SK-N-SH (cell line): ENCODE measurements around the gene HLF. TPM values are rescaled to one million over a fixed set of nuclear protein-coding genes. Genes with fewer than 3 reads are reported as not detected.
A peak's percentile ranks its signal among the peaks of the same experiment; 100 is the strongest.

Experiments used
- CTCF ChIA-PET: fragments of 300-600, 350-600 bp; formaldehyde crosslinking; extraction: SDS; loops from one replicate; lab custom pipeline; 2021; lab: Yijun Ruan, JAX
- POLR2A ChIA-PET: fragments of 350-600 bp; sonication (Branson Sonifier 250); formaldehyde crosslinking; extraction: SDS; loops from one replicate; lab custom pipeline; 2020; ENCODE audit warnings: antibody characterized with exemption, inconsistent platforms; lab: Yijun Ruan, JAX
- DNase-seq: peaks from one replicate; pipeline ENCODE4 v3.0.0; 2012
- H2AFZ ChIP-seq: fragments of 200-600 bp; sonication (generic); 2 replicates; pipeline ENCODE4 v1.8.1; 2016; ENCODE audit warnings: antibody characterized with exemption, mild to moderate bottlenecking, low read depth
- H3F3A ChIP-seq: fragments of 200-600 bp; sonication (generic); replicated peaks from 2 replicates; pipeline ENCODE3; 2016; ENCODE audit warnings: antibody characterized with exemption, mild to moderate bottlenecking; ENCODE audit not compliant: insufficient read depth
- H3K27ac ChIP-seq, 2 experiments: fragments of 200-500 bp in 1 of 2; fragments of 200-600 bp in 1 of 2; sonication (Bioruptor generic) in 1 of 2; sonication (generic), shearing (Covaris generic) in 1 of 2; 2 replicates each; pipeline versions ENCODE4 v1.5.1 to v1.6.1; 2014 to 2016; ENCODE audit warnings: low read depth in 2 of 2, inconsistent platforms in 1 of 2, low read length in 1 of 2, mild to moderate bottlenecking in 1 of 2, mixed read lengths in 1 of 2
- H3K27me3 ChIP-seq: fragments of 200-600 bp; sonication (generic), shearing (Covaris generic); 2 replicates; pipeline ENCODE4 v1.6.1; 2016; ENCODE audit warnings: mixed run types; ENCODE audit not compliant: insufficient read depth
- H3K36me3 ChIP-seq, 2 experiments: fragments of 200-500 bp in 1 of 2; fragments of 200-600 bp in 1 of 2; sonication (Bioruptor generic) in 1 of 2; sonication (generic) in 1 of 2; replicated peaks in 1 of 2; 2 replicates each; pipeline versions ENCODE3 to v1.5.1; 2014 to 2016; ENCODE audit warnings: low read length in 1 of 2, mild to moderate bottlenecking in 1 of 2; ENCODE audit not compliant: insufficient read depth in 2 of 2, control insufficient read depth in 1 of 2
- H3K4me1 ChIP-seq, 2 experiments: fragments of 200-500 bp in 1 of 2; fragments of 200-600 bp in 1 of 2; sonication (Bioruptor generic) in 1 of 2; sonication (generic), shearing (Covaris generic) in 1 of 2; 2 replicates each; pipeline versions ENCODE4 v1.5.1 to v1.6.1; 2014 to 2016; ENCODE audit warnings: low read depth in 1 of 2, low read length in 1 of 2, mixed run types in 1 of 2; ENCODE audit not compliant: insufficient read depth in 2 of 2, control insufficient read depth in 1 of 2
- H3K4me2 ChIP-seq: fragments of 200-600 bp; sonication (generic), shearing (Covaris generic); 2 replicates; pipeline ENCODE4 v1.6.1; 2017; ENCODE audit warnings: mixed run types
- H3K4me3 ChIP-seq, 2 experiments: fragments of 200-500 bp in 1 of 2; fragments of 200-600 bp in 1 of 2; sonication (Bioruptor generic) in 1 of 2; sonication (generic), shearing (Covaris generic) in 1 of 2; 2 replicates each; pipeline versions ENCODE4 v1.5.1 to v1.8.1; 2014 to 2016; ENCODE audit warnings: low read depth in 2 of 2, inconsistent platforms in 1 of 2, low read length in 1 of 2, mild to moderate bottlenecking in 1 of 2, mixed read lengths in 1 of 2, moderate library complexity in 1 of 2
- H3K79me2 ChIP-seq: fragments of 200-600 bp; sonication (generic); 2 replicates; pipeline ENCODE4 v1.8.1; 2017; ENCODE audit warnings: mild to moderate bottlenecking; ENCODE audit not compliant: insufficient read depth
- H3K9ac ChIP-seq: fragments of 200-600 bp; sonication (generic); 2 replicates; pipeline ENCODE4 v1.6.1; 2017; ENCODE audit warnings: mixed run types
- H3K9me2 ChIP-seq: fragments of 200-600 bp; sonication (generic); 2 replicates; pipeline ENCODE4 v1.6.1; 2017; ENCODE audit warnings: mixed run types
- H3K9me3 ChIP-seq: fragments of 200-600 bp; sonication (generic); 2 replicates; pipeline ENCODE4 v1.6.1; 2017; ENCODE audit warnings: mixed run types, mild to moderate bottlenecking, moderate library complexity
- H4K20me1 ChIP-seq: fragments of 200-600 bp; sonication (generic); 2 replicates; pipeline ENCODE4 v1.6.1; 2017; ENCODE audit warnings: mild to moderate bottlenecking, mixed run types; ENCODE audit not compliant: insufficient read depth
- CHD2 ChIP-seq: fragments of 150-350 bp; IDR thresholded peaks from 2 replicates; pipeline ENCODE4 v1.6.1; 2018; ENCODE audit warnings: low read length; ENCODE audit not compliant: partially characterized antibody
- FOXJ3 ChIP-seq: sonication (generic); formaldehyde crosslinking; IDR thresholded peaks from 2 replicates; pipeline ENCODE4 v1.5.1; 2020; ENCODE audit warnings: mild to moderate bottlenecking, missing genetic modification reagents
- MXI1 ChIP-seq: IDR thresholded peaks from 2 replicates; pipeline ENCODE4 v1.6.1; 2012; ENCODE audit warnings: mild to moderate bottlenecking, low read depth, low read length, improper control_type of control experiment
- NRF1 ChIP-seq: IDR thresholded peaks from 2 replicates; pipeline ENCODE4 v1.6.1; 2012; ENCODE audit warnings: low read depth, mild to moderate bottlenecking, low read length
- RAD21 ChIP-seq: IDR thresholded peaks from 2 replicates; pipeline ENCODE4 v1.6.1; 2012; ENCODE audit warnings: mild to moderate bottlenecking, low read length
- RFX5 ChIP-seq: IDR thresholded peaks from 2 replicates; pipeline ENCODE4 v1.6.1; 2012; ENCODE audit warnings: mild to moderate bottlenecking, improper control_type of control experiment, low read length
- RXRA ChIP-seq: IDR thresholded peaks from 2 replicates; pipeline ENCODE4 v1.4.0; 2012; ENCODE audit warnings: low read depth, mild to moderate bottlenecking, borderline replicate concordance
- SIN3A ChIP-seq: IDR thresholded peaks from 2 replicates; pipeline ENCODE4 v1.6.1; 2012; ENCODE audit warnings: low read depth, mild to moderate bottlenecking, low read length, moderate library complexity, borderline replicate concordance
- SMC3 ChIP-seq: IDR thresholded peaks from 2 replicates; pipeline ENCODE4 v1.6.1; 2012; ENCODE audit warnings: low read depth, low read length, improper control_type of control experiment
- WGBS: methylation state at CpG from one replicate; pipeline ENCODE4 v1.1.6; 2017; ENCODE audit warnings: low lambda C conversion rate; 5-methylcytosine and 5-hydroxymethylcytosine counted together
- polyA plus RNA-seq, 3 experiments: library from polyadenylated mRNA; depleted of rRNA; stranded (reverse); fragments of >200 nt; gene quantifications; 2 replicates each; pipeline ENCODE4 v1.2.3, GENCODE V29; 2012
- TF ChIP-seq, protein P1 (sequence below): fragments of 200-600 bp; sonication (generic); IDR thresholded peaks from 2 replicates; pipeline ENCODE4 v1.6.1; 2017; ENCODE audit warnings: antibody characterized with exemption, mild to moderate bottlenecking, moderate library complexity
- TF ChIP-seq, protein P2 (sequence below): IDR thresholded peaks from 2 replicates; pipeline ENCODE4 v1.4.0; 2012; ENCODE audit warnings: low read depth, borderline replicate concordance
- TF ChIP-seq, protein P3 (sequence below): IDR thresholded peaks from 2 replicates; pipeline ENCODE4 v1.4.0; 2012; ENCODE audit warnings: low read depth

The HLF gene
- 0.03 and 0.21 TPM in 2 replicates for polyA plus RNA-seq (2012; rRNA removed)
- polyA plus RNA-seq (2012; cell fraction: cytosol; rRNA removed), result 0.08 and 0.18 TPM in 2 replicates
- 0.21 and 0.22 TPM in 2 replicates for polyA plus RNA-seq (2012; cell fraction: nucleus; rRNA removed)

DNA sequence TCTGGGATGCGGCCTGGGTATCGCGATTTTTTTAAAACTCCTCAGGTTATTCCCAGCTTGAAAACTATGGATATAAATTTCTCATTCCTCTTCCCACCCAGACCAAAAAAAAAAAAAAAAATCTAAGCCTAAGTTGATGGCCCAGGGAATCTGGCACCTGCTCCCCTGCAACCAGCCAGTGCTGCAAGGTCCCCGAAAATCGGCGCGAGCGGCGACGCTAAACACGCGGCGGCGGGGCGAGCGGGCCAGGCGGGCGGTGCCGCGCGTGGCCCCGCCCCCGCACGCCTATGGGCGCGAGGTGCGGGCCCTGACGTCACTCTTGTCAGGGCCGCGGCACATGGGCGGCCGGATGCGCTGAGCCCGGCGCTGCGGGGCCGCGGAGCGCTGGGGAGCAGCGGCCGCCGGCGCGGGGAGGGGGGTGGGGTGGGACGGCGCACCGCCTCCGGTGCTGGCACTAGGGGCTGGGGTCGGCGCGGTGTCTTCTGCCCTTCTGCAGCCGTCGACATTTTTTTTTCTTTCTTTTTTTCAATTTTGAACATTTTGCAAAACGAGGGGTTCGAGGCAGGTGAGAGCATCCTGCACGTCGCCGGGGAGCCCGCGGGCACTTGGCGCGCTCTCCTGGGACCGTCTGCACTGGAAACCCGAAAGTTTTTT is at the start of gene HLF:
Gene HLF (plus strand): TSS at position 316 of the 654 bp plus-strand sequence. CDS start 525 bp downstream, outside the sequence.
- Histone ChIP-seq H2AFZ (peak within 1 kb of the TSS; percentile 58; the same call in 1 of the 2 replicates), H3K4me1 (peaks cover 0 to 10% of the 10 kb centered on the region in 2 experiments; a peak in 2 of 4 replicates)

DNA sequence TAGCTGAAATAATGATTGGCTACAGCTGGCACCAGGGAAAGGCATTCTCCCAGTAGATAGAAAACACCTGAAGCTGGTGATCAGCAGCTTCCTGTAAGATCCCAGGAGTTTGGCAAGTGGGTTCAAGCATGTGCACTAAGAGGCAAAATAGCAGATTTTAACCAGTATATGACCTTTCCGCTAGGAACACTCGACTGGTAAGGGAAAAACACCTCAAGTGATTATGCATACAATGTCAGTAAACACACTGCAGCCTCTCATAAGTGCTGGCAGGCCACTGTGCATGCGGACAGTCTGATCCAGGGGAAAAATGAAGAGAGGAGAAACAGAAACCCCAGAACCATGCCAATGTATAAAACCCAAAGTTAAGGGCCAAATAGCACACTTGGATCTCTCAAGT is 49.0 kb upstream of the HLF start:
- WGBS, result 74% methylated on average over 3 of the region's 3 CpGs
- Histone ChIP-seq H3K27ac (no peak overlapping the region), H3K4me3 (no peak overlapping the region), H2AFZ (no peak overlapping the region), H3F3A (no peaks in the 10 kb centered on the region), H4K20me1 (no peaks in the 10 kb centered on the region), H3K36me3 (no peaks in the 10 kb centered on the region), H3K9ac (no peak overlapping the region), H3K4me2 (no peak overlapping the region)
- ChIA-PET POLR2A (interaction anchor here (0.6 kb wide), 1 partner anchor 12 kb away, joined by 3 read pairs; no protein-coding TSS in a partner anchor), CTCF (interaction anchor here (0.6 to 1.1 kb wide), 2 partner anchors 50 to 440 kb away, joined by 3 read pairs; no protein-coding TSS in a partner anchor)
- DNase-seq, result no peak
- TF ChIP-seq RAD21 (no peak), RXRA (no peak)
- TF ChIP-seq, protein P1, sequence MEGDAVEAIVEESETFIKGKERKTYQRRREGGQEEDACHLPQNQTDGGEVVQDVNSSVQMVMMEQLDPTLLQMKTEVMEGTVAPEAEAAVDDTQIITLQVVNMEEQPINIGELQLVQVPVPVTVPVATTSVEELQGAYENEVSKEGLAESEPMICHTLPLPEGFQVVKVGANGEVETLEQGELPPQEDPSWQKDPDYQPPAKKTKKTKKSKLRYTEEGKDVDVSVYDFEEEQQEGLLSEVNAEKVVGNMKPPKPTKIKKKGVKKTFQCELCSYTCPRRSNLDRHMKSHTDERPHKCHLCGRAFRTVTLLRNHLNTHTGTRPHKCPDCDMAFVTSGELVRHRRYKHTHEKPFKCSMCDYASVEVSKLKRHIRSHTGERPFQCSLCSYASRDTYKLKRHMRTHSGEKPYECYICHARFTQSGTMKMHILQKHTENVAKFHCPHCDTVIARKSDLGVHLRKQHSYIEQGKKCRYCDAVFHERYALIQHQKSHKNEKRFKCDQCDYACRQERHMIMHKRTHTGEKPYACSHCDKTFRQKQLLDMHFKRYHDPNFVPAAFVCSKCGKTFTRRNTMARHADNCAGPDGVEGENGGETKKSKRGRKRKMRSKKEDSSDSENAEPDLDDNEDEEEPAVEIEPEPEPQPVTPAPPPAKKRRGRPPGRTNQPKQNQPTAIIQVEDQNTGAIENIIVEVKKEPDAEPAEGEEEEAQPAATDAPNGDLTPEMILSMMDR, result no peak
- TF ChIP-seq, protein P2, sequence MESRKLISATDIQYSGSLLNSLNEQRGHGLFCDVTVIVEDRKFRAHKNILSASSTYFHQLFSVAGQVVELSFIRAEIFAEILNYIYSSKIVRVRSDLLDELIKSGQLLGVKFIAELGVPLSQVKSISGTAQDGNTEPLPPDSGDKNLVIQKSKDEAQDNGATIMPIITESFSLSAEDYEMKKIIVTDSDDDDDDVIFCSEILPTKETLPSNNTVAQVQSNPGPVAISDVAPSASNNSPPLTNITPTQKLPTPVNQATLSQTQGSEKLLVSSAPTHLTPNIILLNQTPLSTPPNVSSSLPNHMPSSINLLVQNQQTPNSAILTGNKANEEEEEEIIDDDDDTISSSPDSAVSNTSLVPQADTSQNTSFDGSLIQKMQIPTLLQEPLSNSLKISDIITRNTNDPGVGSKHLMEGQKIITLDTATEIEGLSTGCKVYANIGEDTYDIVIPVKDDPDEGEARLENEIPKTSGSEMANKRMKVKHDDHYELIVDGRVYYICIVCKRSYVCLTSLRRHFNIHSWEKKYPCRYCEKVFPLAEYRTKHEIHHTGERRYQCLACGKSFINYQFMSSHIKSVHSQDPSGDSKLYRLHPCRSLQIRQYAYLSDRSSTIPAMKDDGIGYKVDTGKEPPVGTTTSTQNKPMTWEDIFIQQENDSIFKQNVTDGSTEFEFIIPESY, result no peak
- TF ChIP-seq, all 33 proteins: peak for 0
- Histone ChIP-seq H3K4me1 (peaks cover 0 to 8% of the 10 kb centered on the region in 2 experiments; a peak in 3 of 4 replicates), H3K27me3 (no peaks in the 10 kb centered on the region), H3K79me2 (no peaks in the 10 kb centered on the region), H3K9me3 (no peaks in the 10 kb centered on the region), H3K9me2 (no peaks in the 10 kb centered on the region)

More for the DNA sequence above, at the start of gene HLF:
- H3K27me3 ChIP-seq, result peaks cover 20% of the 10 kb centered on the region
- peaks cover 4% of the 10 kb centered on the region for H3F3A ChIP-seq
- POLR2A ChIA-PET, result interaction anchor here (1.0 to 2.2 kb wide), 3 partner anchors 9 to 89 kb away, joined by 4 to 8 read pairs (median 4); no protein-coding TSS in a partner anchor
- peak within 1 kb of the TSS; percentile 44 to 47 for H3K4me3 ChIP-seq
- no peaks in the 10 kb centered on the region for H3K9me3 ChIP-seq
- H3K9me2 ChIP-seq, result no peaks in the 10 kb centered on the region
- H3K27ac ChIP-seq, result no peak within 1 kb of the TSS
- no peak within 1 kb of the TSS for H3K9ac ChIP-seq
- WGBS, result 3% methylated on average over 38 of the region's 64 CpGs
- H3K79me2 ChIP-seq, result no peaks in the 10 kb centered on the region
- H3K36me3 ChIP-seq, result no peaks in the 10 kb centered on the region
- peak within 1 kb of the TSS; percentile 74 for H3K4me2 ChIP-seq
- TF ChIP-seq CHD2, result peak; percentile 16
- TF ChIP-seq FOXJ3 (CRISPR knock-in tag), result no peak
- TF ChIP-seq RFX5, result peak; percentile 23; the same call in 1 of the 2 replicates
- peak; percentile 97 for TF ChIP-seq MXI1
- no peak for TF ChIP-seq SIN3A
- TF ChIP-seq, protein P3, sequence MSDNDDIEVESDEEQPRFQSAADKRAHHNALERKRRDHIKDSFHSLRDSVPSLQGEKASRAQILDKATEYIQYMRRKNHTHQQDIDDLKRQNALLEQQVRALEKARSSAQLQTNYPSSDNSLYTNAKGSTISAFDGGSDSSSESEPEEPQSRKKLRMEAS, result peak; percentile 93
- peak; percentile 35; the same call in 1 of the 2 replicates for TF ChIP-seq SMC3
- 0 out of 2 replicates have a peak, but pooled peaks have one; percentile 14 for TF ChIP-seq NRF1
- H4K20me1 ChIP-seq, result no peaks in the 10 kb centered on the region
- CTCF ChIA-PET, result interaction anchor here (0.7 to 6.9 kb wide), 18 partner anchors 10 to 361 kb away, joined by 3 to 60 read pairs (median 4); no protein-coding TSS in a partner anchor
- DNase-seq, result peak; percentile 100
